HG03439 (cell line): ENCODE results near the gene FBLN2.

Experiments
- ATAC-seq: cut with Tn5 transposase; IDR thresholded peaks from one replicate; pipeline ENCODE4 v1.9.1; 2021; ENCODE audit warnings: mild to moderate bottlenecking, moderate library complexity; ENCODE audit not compliant: unreplicated experiment

FBLN2 gene

GRCh38 chr3:13636874-13637273 is 87.9 kb downstream of the FBLN2 start:
- ATAC-seq: no peak

GRCh38 chr3:13637311-13637891 is 88.5 kb downstream of the FBLN2 start:
- no peak for ATAC-seq

- ATAC-seq: no peak
Measured at GRCh38 chr3:13637953-13638352, 89.0 kb downstream of the FBLN2 start.

- ATAC-seq: no peak
Measured at GRCh38 chr3:13638927-13639326, 90.0 kb downstream of the FBLN2 start.

GRCh38 chr3:13642597-13642996 is 93.7 kb downstream of the FBLN2 start:
- no peak for ATAC-seq

- ATAC-seq: no peak
Measured at GRCh38 chr3:13644341-13645117, 95.6 kb downstream of the FBLN2 start.

GRCh38 chr3:13645801-13646637 is 97.1 kb downstream of the FBLN2 start:
- ATAC-seq: no peak

- ATAC-seq: no peak
Measured at GRCh38 chr3:13647298-13648059, 98.6 kb downstream of the FBLN2 start.

GRCh38 chr3:13648060-13649001 is 99.4 kb downstream of the FBLN2 start:
- no peak for ATAC-seq

GRCh38 chr3:13650210-13651056 is 101.5 kb downstream of the FBLN2 start:
- peak; percentile 70 for ATAC-seq

GRCh38 chr3:13651057-13651400 is 102.1 kb downstream of the FBLN2 start:
- no peak for ATAC-seq

- ATAC-seq: no peak
Measured at GRCh38 chr3:13651775-13652428, 103.0 kb downstream of the FBLN2 start.

- ATAC-seq: no peak
Measured at GRCh38 chr3:13652728-13653127, 103.8 kb downstream of the FBLN2 start.

GRCh38 chr3:13653631-13654279 is 104.8 kb downstream of the FBLN2 start:
- ATAC-seq: no peak

- ATAC-seq: no peak
Measured at GRCh38 chr3:13654330-13655060, 105.6 kb downstream of the FBLN2 start.

- no peak for ATAC-seq
Measured at GRCh38 chr3:13655061-13655913, 106.4 kb downstream of the FBLN2 start.
